ENCODE results near the gene ABCA4.

DNA sequence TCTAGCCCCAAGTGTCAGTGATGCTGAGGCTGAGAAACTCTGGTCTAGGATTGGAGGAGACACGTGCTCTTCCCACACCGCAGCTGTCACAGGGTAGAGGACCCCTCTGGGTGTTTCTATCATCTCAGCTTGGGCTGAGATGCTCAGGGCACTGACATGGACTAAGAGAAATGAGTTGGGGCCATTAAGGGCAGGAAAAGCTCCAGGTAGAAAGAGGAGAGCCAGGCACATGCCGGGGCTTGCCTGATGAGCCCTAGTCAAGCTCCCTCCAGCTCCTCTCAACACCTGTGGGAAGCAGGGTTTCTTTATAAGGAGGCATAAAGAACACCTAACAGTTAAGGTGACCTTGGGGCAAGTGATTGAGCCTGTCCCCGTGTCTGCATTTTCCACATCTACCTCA lies 17.3 kb downstream of the ABCA4 start:
- TF ChIP-seq, protein P1, sequence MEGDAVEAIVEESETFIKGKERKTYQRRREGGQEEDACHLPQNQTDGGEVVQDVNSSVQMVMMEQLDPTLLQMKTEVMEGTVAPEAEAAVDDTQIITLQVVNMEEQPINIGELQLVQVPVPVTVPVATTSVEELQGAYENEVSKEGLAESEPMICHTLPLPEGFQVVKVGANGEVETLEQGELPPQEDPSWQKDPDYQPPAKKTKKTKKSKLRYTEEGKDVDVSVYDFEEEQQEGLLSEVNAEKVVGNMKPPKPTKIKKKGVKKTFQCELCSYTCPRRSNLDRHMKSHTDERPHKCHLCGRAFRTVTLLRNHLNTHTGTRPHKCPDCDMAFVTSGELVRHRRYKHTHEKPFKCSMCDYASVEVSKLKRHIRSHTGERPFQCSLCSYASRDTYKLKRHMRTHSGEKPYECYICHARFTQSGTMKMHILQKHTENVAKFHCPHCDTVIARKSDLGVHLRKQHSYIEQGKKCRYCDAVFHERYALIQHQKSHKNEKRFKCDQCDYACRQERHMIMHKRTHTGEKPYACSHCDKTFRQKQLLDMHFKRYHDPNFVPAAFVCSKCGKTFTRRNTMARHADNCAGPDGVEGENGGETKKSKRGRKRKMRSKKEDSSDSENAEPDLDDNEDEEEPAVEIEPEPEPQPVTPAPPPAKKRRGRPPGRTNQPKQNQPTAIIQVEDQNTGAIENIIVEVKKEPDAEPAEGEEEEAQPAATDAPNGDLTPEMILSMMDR (IDR thresholded peaks at IDR 0.05) = no peak
- TF ChIP-seq POLR2AphosphoS5 (IDR thresholded peaks at IDR 0.05) = no peak
